Stimulated activated CD8-positive, alpha-beta memory T cell treated with anti-CD3 and anti-CD28 coated beads, Interleukin-4, amount 100 ng/mL, for 24 hours (primary cell): Measurements from ENCODE around the gene RTBDN.
A peak's percentile ranks its signal among the peaks of the same experiment; 100 is the strongest.

Experiments
- DNase-seq: peaks from one replicate; pipeline ENCODE4 v3.0.0-alpha.2; 2020; ENCODE audit warnings: low read depth

Gene RTBDN

DNA sequence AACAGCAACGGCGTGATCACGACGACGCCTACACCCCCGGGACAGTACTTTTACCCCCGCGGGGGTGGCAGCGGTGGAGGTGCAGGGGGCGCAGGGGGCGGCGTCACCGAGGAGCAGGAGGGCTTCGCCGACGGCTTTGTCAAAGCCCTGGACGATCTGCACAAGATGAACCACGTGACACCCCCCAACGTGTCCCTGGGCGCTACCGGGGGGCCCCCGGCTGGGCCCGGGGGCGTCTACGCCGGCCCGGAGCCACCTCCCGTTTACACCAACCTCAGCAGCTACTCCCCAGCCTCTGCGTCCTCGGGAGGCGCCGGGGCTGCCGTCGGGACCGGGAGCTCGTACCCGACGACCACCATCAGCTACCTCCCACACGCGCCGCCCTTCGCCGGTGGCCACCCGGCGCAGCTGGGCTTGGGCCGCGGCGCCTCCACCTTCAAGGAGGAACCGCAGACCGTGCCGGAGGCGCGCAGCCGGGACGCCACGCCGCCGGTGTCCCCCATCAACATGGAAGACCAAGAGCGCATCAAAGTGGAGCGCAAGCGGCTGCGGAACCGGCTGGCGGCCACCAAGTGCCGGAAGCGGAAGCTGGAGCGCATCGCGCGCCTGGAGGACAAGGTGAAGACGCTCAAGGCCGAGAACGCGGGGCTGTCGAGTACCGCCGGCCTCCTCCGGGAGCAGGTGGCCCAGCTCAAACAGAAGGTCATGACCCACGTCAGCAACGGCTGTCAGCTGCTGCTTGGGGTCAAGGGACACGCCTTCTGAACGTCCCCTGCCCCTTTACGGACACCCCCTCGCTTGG, 42.1 kb downstream of the RTBDN start:
- peak; percentile 60 for DNase-seq

DNA sequence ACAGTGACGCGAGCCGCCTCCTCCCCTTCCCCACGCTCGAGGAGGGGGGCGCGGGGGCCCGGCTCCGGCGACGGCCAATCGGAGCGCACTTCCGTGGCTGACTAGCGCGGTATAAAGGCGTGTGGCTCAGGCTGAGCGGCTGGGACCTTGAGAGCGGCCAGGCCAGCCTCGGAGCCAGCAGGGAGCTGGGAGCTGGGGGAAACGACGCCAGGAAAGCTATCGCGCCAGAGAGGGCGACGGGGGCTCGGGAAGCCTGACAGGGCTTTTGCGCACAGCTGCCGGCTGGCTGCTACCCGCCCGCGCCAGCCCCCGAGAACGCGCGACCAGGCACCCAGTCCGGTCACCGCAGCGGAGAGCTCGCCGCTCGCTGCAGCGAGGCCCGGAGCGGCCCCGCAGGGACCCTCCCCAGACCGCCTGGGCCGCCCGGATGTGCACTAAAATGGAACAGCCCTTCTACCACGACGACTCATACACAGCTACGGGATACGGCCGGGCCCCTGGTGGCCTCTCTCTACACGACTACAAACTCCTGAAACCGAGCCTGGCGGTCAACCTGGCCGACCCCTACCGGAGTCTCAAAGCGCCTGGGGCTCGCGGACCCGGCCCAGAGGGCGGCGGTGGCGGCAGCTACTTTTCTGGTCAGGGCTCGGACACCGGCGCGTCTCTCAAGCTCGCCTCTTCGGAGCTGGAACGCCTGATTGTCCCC, 42.9 kb downstream of the RTBDN start, which contains the start of gene JUNB:
JUNB (plus strand) TSS at position 142 of the 706 bp plus-strand sequence; CDS start at position 428, 286 bp downstream.
- DNase-seq: peak; percentile 93

DNA sequence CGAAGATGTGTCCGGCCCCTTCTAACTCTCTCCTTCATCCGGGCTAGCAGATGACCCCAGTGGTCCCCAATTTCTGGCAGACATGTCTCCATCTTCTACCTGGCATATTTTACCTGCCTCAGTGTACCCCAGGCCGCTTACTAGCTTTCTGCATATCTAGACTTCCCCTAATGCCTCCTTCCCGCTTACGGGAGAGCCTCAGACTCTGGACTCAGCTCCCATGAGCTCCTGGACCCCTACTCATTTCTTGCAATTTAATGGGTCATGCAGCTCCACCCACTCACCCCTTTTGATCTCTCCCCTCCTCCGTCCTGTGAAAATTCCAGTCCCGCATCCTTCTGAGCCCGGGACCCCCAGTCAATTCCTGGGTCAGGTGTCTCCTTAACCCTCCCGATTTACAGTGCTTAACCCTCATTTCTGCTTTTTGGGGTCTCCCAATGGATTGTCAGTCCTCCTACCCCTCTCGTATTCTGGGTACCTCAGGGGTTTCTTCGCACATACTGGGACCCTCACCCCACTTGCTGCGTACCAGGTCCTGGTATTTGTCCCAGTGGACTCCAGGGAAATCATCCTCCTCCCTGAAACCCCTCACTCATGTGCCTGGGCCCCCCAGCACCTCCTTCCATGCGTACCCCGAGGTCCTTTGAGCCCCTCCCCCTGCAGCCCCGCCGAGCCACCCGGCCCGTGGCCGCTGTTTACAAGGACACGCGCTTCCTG, 43.6 kb downstream of the RTBDN start:
- DNase-seq: no peak

DNA sequence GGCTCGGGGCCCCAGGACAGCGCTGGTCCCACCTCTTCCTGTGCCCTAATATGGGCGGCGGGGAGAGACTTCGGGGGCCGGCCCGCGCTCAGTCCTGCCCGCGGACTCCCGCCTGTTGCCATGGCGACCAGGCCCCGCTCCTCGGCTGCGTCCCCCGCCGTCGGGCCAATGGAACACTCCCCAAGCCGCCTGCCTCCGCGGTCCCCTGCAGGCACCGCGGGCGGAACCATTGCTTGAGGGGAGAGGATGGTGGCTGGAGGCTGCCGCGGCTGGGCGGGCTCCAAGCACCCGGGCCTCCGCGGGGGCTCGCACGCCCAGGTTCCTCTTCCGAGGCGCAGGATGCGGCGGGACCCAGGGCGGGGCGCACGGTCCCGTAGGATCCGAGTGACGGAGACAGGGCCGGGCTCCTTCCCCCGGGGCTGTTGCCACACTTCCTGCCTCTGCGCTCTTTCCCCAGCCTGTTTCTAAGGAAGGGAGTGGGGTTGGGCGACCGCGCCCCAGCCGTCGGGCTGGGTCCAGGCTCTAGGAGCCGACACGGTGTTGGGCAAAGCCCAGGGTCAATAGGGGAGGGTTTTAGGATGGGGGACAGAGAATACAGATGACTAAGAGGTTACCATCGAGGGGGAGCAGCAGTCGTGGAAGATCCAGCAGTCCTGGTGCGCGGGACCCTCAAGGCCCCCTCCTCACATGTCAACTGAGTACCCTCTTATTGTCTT, 44.3 kb downstream of the RTBDN start:
- DNase-seq: peak; percentile 94

DNA sequence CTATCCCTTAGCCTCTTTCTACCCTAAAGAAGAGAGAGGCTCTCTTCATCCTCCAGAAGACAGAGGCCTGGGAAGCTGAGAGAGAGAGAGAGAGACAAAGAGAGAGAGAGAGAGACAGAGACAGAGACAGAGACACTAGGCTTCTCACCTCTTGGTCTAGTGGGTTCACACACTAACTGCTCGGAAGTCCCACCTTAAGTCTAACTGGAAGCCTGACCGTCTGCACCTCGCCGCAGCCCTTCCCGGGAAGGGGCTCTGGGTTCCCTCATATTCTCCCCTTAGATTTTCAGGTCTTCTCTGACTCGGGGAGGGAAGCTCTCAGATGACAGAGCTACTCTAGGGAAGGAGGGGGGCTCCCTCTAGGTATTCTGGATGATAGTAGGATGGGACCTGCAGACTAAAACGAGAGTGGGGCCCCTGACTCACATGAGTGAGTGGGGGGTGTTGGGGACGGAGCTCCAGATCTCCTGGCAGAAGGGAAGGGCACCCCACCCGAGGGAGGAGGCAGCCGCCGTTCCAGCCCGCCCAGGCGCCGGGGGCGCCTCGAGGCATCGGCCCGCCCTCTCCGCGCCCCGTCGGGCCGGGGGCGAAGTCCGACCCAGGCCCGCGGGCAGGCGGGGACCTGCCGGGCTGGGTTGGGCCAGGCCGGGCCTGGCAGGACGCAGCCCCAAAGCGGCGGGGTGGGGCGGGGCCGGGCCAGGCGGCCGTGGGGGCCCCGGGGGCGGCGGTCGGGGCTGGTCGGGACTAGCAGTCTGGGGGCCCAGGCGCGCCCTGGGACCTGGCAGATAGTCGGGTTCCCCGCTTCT, 45.1 kb downstream of the RTBDN start:
- DNase-seq: no peak

DNA sequence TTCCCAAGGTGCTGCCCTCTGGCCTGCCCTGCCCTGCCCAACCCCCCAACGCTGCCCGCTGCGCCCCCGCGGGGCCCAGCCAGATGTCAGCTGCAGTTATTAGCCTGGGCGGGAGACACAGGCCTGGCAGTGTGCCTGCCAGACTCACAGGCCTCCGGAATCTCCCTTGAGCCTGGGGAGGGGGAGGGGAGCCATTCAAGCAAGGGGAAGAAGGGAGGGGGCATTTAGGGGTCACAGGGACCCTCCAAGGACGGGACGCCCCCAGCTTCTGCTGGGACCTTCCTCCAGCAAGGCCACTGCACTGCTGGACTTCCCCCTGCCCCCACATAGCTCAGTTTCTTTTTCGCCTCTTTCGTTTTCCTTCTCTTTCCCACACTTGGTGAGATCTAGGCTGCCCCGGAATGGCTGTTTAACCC, 45.7 kb downstream of the RTBDN start:
- no peak for DNase-seq

DNA sequence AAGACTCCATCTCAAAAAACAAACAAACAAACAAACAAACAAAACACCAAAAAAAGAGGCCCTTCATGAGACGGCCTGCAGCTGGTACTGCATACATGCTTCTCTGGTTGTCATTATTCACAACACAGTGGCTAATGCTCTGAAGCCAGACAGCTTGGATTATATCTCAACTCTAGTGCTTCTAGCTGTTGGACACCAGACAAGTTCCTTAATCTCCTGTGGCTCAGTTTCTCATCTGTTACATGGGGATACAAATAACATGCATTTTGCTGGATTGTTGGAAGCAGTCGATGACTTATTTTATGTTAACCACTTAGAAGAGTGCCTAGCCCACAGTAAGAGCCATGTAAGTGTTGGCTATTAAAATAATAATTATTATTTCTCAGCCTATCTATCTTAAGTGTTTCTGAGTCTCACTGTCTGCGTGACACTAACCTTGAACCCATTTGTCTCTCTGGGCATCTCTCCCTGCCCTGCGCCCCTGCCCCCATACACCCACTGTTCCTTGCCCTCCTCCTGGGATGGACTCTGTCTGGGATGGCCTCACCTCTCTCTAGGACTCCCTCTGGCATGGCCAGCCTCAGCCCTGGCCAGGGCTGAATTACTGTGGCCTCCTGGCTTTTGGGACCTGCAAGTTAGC, 46.2 kb downstream of the RTBDN start:
- DNase-seq: no peak

DNA sequence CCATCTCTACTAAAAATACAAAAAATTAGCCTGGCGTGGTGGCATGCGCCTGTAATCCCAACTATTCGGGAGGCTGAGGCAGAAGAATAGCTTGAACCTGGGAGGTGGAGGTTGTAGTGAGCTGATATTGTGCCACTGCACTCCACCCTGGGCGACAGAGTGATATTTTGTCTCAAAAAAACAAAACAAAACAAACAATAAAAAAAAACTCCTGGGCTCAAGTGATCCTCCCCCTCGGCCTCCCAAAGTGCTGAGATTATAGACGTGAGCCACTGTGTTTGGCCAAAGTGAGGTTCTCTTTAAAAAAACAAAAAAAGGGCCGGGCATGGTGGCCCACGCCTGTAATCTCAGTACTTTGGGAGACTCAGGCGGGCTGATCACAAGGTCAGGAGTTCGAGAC, 46.9 kb downstream of the RTBDN start:
- DNase-seq: no peak

DNA sequence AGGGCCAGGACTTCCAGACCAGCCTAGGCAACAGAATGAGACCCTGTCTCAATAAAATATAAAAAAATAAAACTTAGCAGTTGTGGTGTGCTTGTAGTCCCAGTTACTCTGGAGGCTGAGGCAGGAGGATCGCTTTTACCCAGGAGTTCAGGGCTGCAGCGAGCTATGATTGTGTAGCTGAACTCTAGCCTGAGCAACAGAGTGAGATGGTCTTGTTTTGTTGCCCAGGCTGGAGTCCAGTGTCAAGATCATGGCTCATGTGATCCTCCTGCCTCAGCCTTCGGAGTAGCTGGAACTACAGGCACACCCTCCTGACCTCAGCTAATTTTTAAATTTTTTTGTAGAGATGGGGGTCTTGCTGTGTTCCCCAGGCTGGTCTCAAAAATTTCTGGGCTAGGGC, 47.4 kb downstream of the RTBDN start:
- no peak for DNase-seq

DNA sequence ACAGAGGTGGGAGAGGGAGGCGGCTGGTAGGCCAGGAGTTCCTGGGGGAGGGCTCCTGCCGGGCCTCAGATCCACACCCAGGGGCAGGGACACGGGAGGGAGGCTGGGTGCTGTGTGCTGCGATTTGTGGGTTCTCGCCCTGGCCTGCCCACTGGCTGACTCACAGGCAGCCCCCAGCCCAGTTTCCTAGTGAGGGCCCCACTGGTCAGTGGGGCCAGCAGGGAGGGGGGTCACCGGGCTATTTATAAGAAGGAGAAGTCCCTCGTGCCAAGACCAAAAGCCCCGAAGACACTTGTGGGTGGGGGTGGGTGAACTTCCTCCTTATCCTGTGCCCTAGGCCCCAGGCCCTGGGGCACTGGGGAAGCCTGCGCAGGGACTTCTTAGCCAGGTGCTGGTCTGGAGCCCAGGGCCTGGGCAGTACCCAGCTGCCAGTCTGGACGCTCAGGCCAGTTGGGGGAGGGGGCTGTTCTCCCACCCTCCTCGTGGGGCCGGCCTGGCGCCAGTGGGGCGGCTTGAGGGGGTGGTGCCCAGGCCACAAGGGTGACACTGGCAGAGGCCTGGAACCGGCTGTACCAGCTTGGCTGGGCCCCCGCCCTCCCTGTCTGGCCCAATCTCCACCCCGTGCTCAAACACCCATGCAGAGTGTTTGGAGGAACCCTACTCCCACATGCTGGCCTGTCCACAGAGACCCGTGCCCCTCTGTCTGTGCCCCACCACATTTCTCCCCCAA, 48.1 kb downstream of the RTBDN start:
- no peak for DNase-seq

DNA sequence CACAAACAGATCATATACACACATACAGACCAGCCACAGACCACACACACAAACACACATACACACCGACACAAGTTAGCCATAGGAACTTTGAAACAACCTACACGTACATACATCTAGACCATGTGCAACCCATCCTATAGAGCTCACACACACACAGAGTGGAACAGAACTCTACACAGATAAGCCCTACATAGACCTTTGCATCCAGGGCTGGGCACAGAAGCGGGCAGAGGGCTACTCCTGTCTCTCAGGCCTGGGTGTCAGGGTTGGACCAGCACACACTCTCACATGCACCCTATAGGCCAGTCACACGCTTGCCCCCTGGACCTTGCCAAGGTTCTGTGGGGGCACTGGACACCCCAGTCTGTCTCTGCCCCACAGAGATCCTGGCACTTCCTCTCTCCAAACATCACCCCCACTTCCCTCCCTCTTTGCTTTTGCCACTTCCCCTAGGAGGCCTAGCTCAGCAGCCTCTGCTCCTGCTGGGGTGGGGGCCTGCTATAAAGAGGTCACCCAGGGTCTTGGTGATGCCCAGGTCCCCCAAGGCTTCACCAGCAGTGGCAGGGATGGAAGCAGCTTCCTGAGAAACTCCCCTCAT, 48.8 kb downstream of the RTBDN start:
- no peak for DNase-seq

DNA sequence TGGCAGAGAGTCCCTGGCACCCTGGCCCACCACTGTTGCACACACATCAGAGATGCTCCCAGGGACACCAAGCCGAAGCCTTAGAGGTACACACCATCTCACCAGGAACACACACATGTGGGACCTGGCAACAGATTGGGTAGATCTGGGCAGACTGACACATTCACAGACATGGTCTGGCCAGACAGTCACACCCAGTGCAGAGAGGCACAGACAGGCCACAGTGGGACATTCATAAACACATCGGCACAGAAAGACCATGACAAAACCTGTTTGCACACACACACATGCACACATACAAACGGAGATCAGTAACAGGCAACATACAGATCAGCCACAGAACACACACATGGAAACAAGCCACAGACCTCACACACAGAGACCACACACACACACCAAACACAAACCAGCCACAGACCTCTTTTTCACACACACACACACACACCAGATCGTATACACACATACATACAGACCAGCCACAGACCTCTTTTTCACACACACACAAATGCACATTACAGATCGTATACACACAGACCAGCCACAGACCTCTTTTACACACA, 49.4 kb downstream of the RTBDN start:
- DNase-seq: no peak

DNA sequence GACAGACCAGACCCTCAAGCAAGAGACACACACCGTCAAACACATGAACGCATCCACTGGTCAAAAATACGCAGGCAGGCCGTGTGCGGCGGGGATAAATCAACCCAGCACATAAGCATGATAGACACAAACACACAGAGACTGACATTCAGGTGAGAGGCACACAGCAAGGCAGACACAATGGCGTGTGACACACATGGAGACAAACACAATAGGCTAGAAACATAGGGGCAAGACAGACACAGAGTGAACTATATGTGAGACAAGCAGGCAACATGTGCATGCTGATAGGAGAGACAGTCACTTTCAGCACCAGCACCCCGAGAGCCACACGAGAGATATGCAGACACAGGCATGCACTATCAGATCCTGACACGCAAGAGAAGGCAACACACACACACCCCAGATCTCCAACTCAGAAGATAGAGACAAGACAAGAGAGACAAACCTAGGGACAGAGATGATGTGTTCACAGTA, 49.9 kb downstream of the RTBDN start:
- DNase-seq: no peak

DNA sequence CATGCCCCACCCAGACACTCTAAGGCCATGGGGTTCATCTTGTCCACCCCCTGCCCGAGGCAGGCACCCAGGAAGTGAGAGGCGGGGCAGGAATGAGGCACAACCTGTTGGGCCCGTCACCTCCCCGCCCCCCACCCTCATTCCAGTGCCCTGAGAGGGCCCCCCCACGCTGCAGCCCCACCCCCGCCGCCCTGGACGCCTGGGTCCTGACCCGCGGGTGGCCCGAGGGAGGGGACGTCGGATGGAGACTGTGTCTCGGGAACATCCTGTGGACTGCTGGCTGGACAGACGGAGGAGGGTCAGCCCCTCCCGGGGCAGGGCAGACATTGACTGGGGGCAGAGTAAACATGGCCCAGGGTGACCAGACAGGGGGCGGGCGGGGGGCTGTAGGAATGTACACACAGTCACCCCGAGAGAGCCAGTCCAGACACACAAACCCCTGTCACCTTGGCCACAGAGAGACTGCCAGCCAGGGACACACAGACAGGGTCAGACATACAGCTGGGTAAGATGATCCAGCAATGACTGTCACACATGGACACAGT, 50.5 kb downstream of the RTBDN start:
- DNase-seq: no peak

DNA sequence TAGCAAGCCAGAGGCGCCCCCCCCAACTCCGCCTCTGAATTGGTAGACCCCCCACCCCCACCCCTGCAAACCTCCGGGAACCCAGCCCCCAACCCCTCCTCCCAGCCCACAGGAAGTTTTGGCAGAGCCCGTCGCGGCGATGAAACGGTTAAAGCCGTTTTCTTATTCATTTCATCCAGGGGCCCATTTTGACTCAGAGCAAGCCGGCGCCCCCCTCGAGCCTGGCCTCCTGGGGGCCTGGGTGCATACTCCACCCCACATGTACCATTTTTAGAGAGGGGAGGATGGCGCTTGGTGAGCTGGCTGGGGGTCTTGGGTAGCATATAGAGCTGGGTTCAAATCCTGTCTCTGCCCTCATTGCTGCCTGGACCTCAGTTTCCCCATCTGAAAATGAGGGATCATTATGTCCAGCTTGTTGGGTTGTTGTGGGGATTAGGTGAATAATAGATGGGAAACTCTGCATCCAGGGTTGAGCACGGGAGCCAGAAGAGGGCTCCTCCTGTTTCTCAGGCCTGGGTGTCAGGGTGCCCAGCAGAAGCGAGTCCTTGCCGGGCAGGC, 51.0 kb downstream of the RTBDN start:
- peak; percentile 47 for DNase-seq

DNA sequence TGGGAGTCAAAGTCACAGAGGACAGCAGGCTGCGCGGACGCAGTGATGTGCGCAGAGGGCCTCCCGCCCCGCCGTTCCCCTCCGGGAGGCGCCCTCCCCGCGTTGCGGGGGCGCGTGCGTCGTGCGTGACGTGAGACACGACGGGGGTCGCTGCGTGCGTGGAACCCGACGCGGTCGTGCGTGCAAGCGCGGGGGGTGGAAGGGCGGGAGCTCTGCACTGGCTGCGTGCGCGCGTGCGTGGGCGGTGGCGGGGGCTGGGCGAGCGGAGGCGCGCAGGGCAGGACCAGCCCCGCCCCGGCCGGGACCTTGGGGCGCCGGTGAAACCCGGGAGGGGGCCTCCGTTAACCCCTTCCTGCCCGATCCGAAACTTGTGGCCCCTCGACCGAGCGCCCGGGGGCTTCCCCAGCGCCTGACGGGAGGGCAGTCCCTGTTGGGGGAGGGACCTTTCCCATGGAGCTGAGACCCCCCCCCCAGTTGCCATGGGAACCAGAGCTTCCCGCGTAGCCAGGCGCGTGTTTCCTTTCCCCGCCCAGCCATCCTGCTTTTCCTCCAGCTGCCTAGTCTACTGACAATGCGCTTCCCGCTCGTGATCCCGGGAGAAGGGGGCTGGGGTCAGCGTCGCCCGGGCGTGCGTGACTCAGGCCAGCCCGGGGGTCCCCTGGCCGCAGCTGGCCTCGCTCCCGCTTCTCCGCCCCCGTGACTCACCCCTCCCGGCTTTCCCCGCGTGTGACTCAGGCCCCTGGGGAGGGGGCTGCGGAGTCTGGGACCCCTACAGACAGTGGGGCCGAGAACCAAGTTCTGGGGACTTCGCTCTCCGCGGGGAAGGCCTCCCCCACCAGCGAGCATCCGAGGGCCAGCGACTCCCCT, 51.7 kb downstream of the RTBDN start:
- peak; percentile 89 for DNase-seq

DNA sequence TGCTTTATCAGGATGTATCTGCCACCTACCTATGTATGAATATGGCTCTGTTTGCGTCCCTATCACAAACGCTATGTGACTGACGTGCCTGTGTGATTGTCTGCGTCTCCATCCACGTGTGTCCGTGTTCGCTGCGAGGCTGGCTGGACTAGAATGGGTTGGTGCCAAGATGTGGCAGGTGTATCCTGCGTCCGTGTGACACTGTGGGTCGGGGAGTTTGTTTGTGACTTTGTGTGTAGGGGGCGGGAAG, 52.3 kb downstream of the RTBDN start:
- DNase-seq: no peak
